ENCODE data around the gene ELN.
A peak's percentile ranks its signal among the peaks of the same experiment; 100 is the strongest.

ELN gene

DNA sequence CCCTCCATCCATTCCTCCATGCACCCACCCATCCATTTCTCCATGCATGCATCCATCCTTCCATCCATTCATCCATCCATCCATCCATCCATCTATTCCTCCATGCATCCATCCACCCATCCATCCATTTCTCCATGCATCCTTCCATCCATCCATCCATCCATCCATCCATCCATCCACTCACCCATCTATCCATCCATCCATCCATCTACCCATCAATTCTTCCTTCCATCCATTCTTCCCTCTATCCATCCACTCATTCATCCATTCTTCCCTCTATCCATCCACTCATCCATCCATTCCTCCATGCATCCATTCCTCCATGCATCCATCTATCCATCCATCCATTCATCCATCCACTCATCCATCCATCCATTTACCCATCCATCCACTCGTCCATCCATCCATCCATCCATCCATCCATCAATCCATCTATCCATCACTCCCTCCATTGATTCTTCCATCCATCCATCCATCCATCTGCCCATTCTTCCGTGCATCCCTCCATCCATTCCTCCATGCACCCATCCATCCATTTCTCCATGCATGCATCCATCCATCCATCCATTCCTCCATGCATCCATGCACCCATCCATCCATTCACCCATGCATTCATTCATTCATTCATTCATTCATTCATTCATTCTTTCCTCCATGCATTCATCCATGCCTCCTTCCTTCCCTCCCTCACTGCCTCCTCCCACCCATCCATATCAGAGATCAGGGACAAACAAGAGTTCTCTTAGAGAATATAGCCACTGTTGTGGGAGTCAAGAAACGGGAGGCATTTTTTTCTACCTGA lies 22.2 kb downstream of the ELN start:
- H3K27ac ChIP-seq (ENCODE audit: low read length) = no peak overlapping the region
- H3K9ac ChIP-seq (ENCODE audit: low read length) = no peak overlapping the region
- H3K36me3 ChIP-seq (replicated peaks; ENCODE audit: low read depth, low read length) = no peaks in the 10 kb centered on the region
- H4K20me1 ChIP-seq (ENCODE audit: insufficient read depth, low read length) = no peaks in the 10 kb centered on the region
- TF ChIP-seq EZH2phosphoT487 (IDR thresholded peaks at IDR 0.05; ENCODE audit: low read depth) = no peak
- TF ChIP-seq, protein P1, sequence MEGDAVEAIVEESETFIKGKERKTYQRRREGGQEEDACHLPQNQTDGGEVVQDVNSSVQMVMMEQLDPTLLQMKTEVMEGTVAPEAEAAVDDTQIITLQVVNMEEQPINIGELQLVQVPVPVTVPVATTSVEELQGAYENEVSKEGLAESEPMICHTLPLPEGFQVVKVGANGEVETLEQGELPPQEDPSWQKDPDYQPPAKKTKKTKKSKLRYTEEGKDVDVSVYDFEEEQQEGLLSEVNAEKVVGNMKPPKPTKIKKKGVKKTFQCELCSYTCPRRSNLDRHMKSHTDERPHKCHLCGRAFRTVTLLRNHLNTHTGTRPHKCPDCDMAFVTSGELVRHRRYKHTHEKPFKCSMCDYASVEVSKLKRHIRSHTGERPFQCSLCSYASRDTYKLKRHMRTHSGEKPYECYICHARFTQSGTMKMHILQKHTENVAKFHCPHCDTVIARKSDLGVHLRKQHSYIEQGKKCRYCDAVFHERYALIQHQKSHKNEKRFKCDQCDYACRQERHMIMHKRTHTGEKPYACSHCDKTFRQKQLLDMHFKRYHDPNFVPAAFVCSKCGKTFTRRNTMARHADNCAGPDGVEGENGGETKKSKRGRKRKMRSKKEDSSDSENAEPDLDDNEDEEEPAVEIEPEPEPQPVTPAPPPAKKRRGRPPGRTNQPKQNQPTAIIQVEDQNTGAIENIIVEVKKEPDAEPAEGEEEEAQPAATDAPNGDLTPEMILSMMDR (IDR thresholded peaks at IDR 0.05; ENCODE audit: low read depth, low read length) = no peak
- no peak overlapping the region for H3K4me3 ChIP-seq (ENCODE audit: low read length)
- no peak overlapping the region for H3K4me2 ChIP-seq (ENCODE audit: low read length)
- no peaks in the 10 kb centered on the region for H3K9me3 ChIP-seq (ENCODE audit: insufficient read depth, low read length)
- H3K79me2 ChIP-seq (ENCODE audit: low read length) = no peaks in the 10 kb centered on the region
- no peaks in the 10 kb centered on the region for H3K4me1 ChIP-seq (ENCODE audit: low read length)
- peaks cover 8% of the 10 kb centered on the region; the same call in 1 of the 2 replicates for H3K27me3 ChIP-seq (ENCODE audit: low read depth, low read length)
- H2AFZ ChIP-seq (ENCODE audit: low read depth, low read length) = no peak overlapping the region

DNA sequence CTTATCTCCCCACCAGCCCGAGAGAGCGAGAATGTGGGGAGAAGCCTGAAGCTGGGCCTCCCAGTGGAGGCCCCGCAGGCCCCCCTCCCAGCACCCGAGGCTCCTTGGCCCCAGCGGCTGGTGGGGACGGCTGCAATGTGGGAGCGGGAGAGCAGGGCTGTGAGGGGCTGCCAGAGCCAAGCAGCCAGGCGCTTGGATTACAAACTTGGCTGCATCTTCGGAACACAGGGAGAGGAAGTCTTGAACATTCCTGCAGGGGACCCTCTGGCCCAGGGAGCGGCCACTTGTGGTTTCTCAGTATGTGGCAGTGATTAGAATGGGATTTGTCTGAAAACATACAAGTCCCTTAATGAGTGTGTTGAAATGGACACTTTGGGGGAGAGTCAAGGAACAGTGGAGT lies 23.2 kb downstream of the ELN start:
- no peak overlapping the region for H3K4me3 ChIP-seq (ENCODE audit: low read length)
- H2AFZ ChIP-seq (ENCODE audit: low read depth, low read length) = no peak overlapping the region
- H3K9ac ChIP-seq (ENCODE audit: low read length) = no peak overlapping the region
- H3K79me2 ChIP-seq (ENCODE audit: low read length) = no peaks in the 10 kb centered on the region
- no peaks in the 10 kb centered on the region for H3K9me3 ChIP-seq (ENCODE audit: insufficient read depth, low read length)
- H3K36me3 ChIP-seq (replicated peaks; ENCODE audit: low read depth, low read length) = no peaks in the 10 kb centered on the region
- peaks cover 8% of the 10 kb centered on the region; the same call in 1 of the 2 replicates for H3K27me3 ChIP-seq (ENCODE audit: low read depth, low read length)
- H3K4me1 ChIP-seq (ENCODE audit: low read length) = no peaks in the 10 kb centered on the region
- H3K27ac ChIP-seq (ENCODE audit: low read length) = no peak overlapping the region
- H3K4me2 ChIP-seq (ENCODE audit: low read length) = no peak overlapping the region
- no peaks in the 10 kb centered on the region for H4K20me1 ChIP-seq (ENCODE audit: insufficient read depth, low read length)
- TF ChIP-seq EZH2phosphoT487 (IDR thresholded peaks at IDR 0.05; ENCODE audit: low read depth) = no peak

DNA sequence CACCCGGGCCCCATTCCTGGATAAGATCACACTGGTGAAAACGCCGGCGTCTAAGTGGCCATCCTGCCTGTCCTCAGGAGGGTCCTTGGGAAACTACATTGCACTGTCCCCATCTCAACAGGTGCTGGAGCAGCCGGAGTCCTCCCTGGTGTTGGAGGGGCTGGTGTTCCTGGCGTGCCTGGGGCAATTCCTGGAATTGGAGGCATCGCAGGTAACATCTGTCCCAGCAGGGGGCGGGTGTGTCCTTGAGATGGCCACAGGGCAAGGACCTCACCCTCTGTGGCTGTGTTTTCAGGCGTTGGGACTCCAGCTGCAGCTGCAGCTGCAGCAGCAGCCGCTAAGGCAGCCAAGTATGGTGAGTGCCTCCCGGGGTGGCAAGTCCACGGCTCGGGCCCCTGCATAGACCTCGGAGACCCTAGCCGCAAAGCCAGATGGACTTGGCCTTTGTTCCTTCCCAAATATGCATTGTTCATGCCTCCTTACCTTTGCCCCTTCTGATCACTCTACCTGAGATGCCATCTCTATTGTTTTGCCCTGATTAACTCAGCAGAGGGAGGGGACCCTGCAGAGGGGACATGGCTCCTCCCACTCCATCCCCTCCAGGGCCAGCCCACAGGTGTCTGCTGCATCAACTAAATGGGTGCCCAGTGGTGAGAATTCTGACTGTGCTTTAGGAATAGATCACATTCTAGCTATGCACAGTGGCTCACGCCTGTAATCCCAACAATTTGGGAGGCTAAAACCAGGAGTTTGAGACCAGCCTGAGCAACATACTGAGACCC lies 23.8 kb downstream of the ELN start:
- Histone ChIP-seq H4K20me1 (ENCODE audit: insufficient read depth, low read length) (no peaks in the 10 kb centered on the region), H3K4me3 (ENCODE audit: low read length) (no peak overlapping the region), H3K9ac (ENCODE audit: low read length) (no peak overlapping the region), H3K9me3 (ENCODE audit: insufficient read depth, low read length) (no peaks in the 10 kb centered on the region), H3K79me2 (ENCODE audit: low read length) (no peaks in the 10 kb centered on the region), H3K27ac (ENCODE audit: low read length) (no peak overlapping the region), H3K4me1 (ENCODE audit: low read length) (no peaks in the 10 kb centered on the region), H3K27me3 (ENCODE audit: low read depth, low read length) (peaks cover 8% of the 10 kb centered on the region; the same call in 1 of the 2 replicates), H2AFZ (ENCODE audit: low read depth, low read length) (no peak overlapping the region), H3K36me3 (replicated peaks; ENCODE audit: low read depth, low read length) (no peaks in the 10 kb centered on the region), H3K4me2 (ENCODE audit: low read length) (no peak overlapping the region)
- TF ChIP-seq, protein P1 (IDR thresholded peaks at IDR 0.05; ENCODE audit: low read depth, low read length) = peak; percentile 40
- TF ChIP-seq EZH2phosphoT487 (IDR thresholded peaks at IDR 0.05; ENCODE audit: low read depth) = no peak

DNA sequence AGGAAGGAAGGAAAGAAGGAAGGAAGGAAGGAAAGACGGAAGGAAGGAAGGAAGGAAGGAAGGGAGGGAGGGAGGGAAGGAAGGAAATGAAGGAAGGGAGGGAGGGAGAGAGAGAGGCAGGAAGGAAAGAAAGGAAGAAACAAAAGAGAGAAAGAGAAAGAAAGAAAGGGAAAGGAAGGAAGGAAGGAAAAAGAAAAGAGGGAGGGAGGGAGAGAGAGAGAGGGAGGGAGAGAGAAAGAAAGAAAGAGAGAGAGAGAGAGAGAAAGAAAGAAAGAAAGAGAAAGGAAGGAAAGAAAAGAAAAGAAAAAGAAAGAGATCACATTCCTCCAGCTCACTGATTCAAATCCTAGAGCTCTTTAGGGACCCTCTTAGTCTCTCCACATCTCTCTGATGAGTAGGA lies 24.7 kb downstream of the ELN start:
- Histone ChIP-seq H3K36me3 (replicated peaks; ENCODE audit: low read depth, low read length) (no peaks in the 10 kb centered on the region), H3K27ac (ENCODE audit: low read length) (no peak overlapping the region), H3K9ac (ENCODE audit: low read length) (no peak overlapping the region), H2AFZ (ENCODE audit: low read depth, low read length) (no peak overlapping the region), H3K4me2 (ENCODE audit: low read length) (no peak overlapping the region), H4K20me1 (ENCODE audit: insufficient read depth, low read length) (no peaks in the 10 kb centered on the region), H3K9me3 (ENCODE audit: insufficient read depth, low read length) (no peaks in the 10 kb centered on the region), H3K4me1 (ENCODE audit: low read length) (no peaks in the 10 kb centered on the region), H3K79me2 (ENCODE audit: low read length) (no peaks in the 10 kb centered on the region), H3K27me3 (ENCODE audit: low read depth, low read length) (peaks cover 14% of the 10 kb centered on the region), H3K4me3 (ENCODE audit: low read length) (no peak overlapping the region)
- TF ChIP-seq EZH2phosphoT487 (IDR thresholded peaks at IDR 0.05; ENCODE audit: low read depth) = no peak
- TF ChIP-seq, protein P1 (IDR thresholded peaks at IDR 0.05; ENCODE audit: low read depth, low read length) = no peak
